D341Med (cell line): ENCODE results near the gene TRMT2B.
"Not testable (repeated sequence)": the region's sequence is repeated elsewhere in the genome, so short reads cannot be mapped to it uniquely, and the experiment has no call there.

Source experiments
- DNase-seq: peaks from one replicate; pipeline ENCODE4 v3.0.0; 2012; ENCODE audit warnings: low spot score

TRMT2B gene

DNA sequence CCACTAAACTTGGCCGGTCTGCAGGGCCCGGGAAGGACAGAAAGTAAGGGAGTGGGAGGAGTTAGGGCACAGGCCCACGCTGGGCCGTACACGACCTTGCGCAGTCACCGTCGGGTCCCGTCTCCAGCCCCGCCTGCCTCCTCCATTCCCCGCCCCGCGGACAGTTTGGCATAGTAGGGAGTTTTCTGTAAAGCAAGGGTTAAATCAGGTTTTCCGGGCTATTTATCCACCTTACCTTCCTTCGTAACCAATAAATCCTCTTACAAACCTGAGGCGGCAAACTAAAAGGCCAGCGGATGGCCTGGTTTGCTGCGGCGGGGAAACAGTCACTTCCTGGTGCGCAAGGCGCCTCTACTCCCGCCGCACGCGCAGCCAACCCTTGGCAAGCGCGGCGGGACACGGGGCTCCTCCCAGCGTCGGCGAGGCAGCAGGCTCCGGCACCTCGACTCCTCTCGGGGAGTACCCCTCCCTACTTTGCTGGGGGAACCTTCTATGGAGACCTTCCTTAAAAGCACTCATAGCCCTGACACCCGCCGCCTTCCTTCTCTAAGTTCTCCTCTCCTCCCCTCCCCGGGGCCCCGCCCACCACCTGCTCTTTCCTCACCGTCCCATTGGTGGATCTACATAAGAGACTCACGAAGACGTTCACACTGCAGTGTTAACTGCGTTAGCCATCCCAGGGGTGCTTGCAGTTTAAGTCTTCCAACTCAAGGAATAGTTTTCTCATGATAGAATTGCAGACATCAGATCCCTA is at the start of gene TRMT2B:
Gene TRMT2B (minus strand): TSS at position 563 of the 754 bp plus-strand sequence. CDS start 9,822 bp downstream, outside the sequence.
- peak; percentile 82 for DNase-seq

DNA sequence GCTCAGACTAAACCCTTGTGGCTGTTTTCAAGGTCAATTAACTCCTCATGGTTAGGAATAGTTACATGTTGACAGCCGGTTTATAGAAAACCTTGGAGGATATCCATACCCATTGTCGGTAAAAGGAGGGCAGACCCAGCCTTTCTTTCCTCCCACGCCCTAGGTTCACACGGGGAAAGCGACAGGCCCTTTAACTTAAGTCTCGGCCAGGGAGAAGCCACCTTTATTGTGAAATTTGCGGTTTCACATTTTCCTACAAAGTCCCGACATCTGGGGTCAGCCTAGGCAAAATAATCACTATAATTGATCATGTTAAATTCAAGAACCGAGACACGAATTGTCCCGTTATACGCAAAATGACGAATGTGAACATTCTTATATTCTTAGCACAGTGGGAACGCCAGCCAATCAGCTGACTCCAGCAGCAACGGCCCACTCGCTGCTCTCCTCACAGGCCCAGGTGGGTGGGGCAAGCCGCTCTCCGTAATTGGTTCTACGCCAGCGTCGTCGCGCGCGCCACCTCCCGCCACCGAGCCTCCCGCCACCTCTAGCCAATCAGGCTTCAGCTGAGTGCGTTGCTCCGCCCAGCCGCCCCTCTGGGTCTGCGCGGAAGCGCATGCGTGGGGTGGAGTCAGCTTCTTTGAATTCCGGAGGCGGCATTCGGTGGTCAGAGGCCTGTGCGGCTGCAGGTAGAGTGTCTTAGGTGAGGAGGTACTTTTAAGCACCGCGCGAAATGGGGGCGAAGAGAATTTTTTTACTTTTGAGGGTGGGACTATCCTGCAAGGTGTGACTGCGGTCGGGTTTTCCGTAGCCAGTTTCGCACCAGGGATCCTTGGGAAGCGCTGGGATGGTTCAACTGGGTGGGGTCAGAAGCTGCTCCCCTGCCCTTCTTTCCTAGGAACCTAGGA is 45.9 kb upstream of the TRMT2B start, which contains the start of gene CENPI:
Gene CENPI (plus strand): TSS at position 659 of the 908 bp plus-strand sequence. CDS start 2,867 bp downstream, outside the sequence.
- DNase-seq, result peak; percentile 96

- DNase-seq, result no peak
Measured at GRCh38 chrX:101091817-101092216, 39.9 kb upstream of the TRMT2B start.

GRCh38 chrX:101081231-101081630 is 29.3 kb upstream of the TRMT2B start:
- DNase-seq, result no peak

DNA sequence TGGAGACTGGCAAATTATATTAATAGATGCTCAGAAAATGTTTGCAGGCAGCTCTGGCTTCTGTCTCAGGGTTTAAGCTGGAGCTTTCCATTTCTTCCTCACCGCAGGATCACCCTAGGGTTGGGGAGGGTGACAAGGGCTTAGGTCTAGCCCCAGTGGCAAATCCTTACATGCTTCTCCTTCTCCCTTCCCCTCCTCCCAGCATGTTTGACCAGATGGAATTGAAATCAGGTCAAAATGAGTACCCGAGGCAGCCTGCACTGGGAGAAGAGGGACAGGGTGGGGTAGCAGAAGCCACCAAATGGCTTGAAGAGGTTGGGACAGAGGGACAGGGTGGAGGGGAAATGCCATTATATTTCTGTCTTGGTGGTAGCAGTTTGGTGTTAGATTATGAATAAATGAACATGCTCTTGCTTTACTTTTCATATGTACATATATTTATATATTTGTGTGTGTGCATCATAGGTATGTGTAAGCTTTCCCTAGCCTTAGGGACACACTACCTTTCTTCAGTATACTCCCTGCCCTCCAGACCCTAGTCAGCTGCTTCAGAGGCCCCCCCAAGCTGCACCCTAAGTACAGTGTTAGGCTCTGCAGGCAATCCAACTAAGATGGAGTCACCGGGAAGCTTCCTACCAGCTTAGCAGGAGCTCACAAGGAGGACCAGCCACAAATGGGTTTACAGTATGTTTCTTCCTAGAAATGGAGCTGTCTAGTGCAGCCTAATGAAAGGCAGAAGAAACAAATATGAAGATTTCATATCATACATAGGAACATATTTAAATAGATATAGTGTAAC is 28.6 kb upstream of the TRMT2B start:
- no peak for DNase-seq

DNA sequence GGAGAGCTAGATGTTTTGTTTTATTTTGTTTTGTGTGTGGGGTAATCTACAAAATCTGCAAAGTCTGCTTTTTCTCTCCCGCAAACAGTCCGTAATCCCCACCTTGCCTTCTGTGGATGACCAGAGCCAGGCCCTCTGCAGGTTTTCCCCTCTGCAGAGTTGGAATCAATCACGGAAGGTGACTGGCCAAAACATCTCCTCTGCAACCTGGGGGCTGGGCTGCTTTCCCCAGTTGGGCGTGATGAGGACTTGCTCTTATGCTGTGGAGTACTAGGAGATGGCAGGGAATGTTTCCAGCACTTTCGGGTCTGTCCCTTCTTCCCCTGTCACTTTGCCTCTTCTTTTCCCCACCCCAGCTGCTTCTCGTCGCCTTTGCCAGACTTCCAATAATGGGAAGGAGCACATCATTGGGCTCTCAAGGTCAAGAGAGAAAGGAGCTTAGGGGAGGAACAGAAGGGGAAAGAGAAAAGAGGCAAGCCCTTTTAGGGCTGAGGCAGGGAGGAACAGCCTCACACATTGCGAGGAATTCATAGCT is 27.9 kb upstream of the TRMT2B start:
- DNase-seq, result no peak

DNA sequence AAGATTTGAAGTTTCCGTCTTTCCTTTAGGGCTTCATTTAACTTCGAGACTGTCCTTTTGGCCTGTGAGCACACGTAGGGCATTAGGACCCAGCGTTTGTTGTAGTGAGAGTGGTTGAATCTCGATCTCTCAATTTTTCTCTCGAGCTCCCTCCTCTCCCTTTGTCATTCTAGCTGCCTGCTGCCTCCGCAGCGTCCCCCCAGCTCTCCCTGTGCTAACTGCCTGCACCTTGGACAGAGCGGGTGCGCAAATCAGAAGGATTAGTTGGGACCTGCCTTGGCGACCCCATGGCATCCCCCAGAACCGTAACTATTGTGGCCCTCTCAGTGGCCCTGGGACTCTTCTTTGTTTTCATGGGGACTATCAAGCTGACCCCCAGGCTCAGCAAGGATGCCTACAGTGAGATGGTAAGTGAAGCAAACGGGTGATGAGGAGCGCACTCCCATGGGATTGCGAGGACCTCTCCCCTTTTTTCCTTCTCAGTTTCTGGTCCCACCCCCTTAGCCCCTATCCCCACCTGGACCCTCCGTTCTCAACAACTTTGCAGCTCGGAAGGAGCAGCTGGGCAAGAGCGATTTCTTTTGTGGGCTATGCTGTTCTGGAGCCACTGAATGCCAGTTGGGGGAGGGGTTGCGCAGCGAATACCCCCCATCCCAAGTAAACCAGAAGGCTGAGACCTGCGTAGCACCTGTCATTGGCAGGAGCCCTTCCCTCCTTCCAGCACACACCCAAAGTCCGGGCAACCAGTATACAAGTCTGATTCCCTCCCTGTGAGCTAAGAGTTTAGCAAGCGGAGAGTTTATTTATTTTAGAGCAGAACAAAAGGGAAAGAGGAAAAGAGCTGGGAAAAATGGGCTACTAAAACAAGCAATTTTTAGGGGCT is 27.0 kb upstream of the TRMT2B start, which contains the start of gene TMEM35A:
Gene TMEM35A (plus strand): TSS at position 164 of the 883 bp plus-strand sequence. CDS start 124 bp downstream, at position 288.
- no peak for DNase-seq

DNA sequence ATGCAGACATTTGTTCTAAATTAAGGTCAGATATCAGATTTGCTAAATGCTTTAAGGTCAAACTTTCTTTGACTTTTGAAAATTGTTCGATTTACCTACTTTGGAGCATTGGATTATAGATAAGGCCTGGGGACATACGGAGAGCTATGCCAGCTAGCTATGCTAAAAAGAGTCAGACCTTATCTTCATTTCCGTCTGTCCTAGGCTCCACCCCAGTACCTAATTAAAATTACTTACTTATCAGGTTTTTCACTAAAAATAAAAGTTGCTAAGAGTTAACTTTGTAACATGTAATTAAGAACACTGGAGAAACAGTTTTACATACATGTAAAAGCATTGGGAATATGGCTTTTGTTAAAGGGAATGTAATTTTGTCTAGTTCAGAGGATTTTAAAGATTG is 19.7 kb upstream of the TRMT2B start:
- no peak for DNase-seq

- no peak for DNase-seq
Measured at GRCh38 chrX:101062176-101062575, 10.3 kb upstream of the TRMT2B start.

DNA sequence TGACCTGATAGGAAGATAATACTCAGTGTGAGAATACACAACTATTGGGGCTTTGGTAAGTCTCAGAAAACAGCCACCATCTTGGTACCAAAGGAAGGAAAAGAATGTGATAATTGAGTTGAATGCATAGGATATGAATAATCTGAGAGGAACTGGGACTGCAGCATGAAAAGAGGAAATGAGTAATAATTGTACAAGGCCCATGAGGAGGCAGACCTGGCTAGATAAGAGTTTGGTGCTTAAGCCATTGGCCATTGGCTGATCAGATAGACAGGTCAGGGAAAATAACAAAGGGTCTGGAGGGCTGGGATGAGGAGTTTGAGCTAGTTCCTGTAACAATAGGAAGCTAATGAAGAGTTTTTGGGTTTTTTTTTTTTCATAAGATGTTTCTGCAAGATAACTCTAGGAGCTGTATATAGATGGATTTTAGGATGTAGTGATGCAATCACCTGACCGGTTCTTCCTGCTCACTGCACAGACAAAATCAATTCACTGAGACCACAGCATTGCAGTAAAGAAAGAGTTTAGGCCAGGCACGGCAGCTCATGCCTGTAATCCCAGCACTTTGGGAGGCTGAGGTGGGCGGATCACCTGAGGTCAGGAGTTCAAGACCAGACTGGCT is 5.3 kb upstream of the TRMT2B start:
- DNase-seq, result no peak

- DNase-seq, result not testable (repeated sequence)
Measured at GRCh38 chrX:101056551-101056950, 4.6 kb upstream of the TRMT2B start.

DNA sequence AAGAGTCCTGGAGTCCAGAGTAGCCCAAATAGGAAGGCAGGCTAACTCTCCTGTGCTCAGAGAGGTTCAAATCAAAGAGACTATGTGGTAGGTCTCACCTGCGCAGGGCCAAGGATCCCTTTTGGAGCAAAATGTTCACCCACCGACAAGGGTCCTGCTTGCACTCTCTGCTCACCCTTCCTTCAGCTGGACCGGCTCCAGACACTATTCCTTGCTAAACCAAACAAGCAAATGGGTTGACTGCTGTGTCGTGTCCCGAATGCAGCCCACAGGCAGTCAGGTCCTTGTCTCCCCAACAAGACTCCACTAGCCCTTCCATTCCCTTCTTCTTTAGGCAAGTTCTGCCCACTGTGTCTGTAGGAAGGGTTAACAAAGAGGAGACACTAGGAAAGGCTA is 760 bp downstream of the TRMT2B start:
- DNase-seq, result no peak

GRCh38 chrX:101040197-101040596 is 11.7 kb downstream of the TRMT2B start:
- DNase-seq, result no peak

GRCh38 chrX:101037231-101037630 is 14.7 kb downstream of the TRMT2B start:
- DNase-seq, result no peak

- DNase-seq, result no peak
Measured at GRCh38 chrX:101029665-101030064, 22.2 kb downstream of the TRMT2B start.

GRCh38 chrX:101028562-101028961 is 23.3 kb downstream of the TRMT2B start:
- DNase-seq, result no peak

DNA sequence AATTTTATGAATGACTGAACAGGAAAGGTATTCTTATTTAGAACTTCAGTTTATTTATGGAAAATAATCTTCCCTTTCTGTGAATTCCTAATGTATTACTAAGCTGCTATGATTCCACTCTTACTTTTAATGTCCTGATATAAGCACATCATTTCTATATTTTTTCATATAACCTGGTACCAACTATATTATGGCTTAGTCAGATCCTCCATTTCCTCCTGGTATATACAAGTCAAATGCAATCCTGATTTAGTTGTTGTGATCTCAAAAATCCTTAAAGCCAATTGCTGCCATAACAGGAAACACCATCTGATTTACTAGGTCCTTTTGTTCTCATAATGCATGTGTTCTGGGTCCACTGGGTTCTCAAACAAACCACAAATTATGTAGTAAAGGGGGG is 26.8 kb downstream of the TRMT2B start:
- no peak for DNase-seq

- DNase-seq, result no peak
Measured at GRCh38 chrX:101022020-101022419, 29.9 kb downstream of the TRMT2B start.

- not testable (repeated sequence) for DNase-seq
Measured at GRCh38 chrX:101012031-101012430, 39.9 kb downstream of the TRMT2B start.

GRCh38 chrX:101009090-101009489 is 42.8 kb downstream of the TRMT2B start:
- no peak for DNase-seq
